CD14-positive monocyte (primary cell): ENCODE results near the gene ZMYND19. TPM values are rescaled to one million over a fixed set of nuclear protein-coding genes. Genes with fewer than 3 reads are reported as not detected.

Source experiments
- DNase-seq, 3 donors: peaks; one replicate each; pipeline ENCODE4 v3.0.0-alpha.2; 2011 to 2022
- H2AFZ ChIP-seq: 2 replicates; pipeline ENCODE4 v1.6.0; 2012; ENCODE audit warnings: mild to moderate bottlenecking, low read depth, low read length, inconsistent platforms; ENCODE audit not compliant: insufficient read depth, poor library complexity, severe bottlenecking
- H3K27ac ChIP-seq, 2 donors: 1 replicate in 1 of 2; 2 replicates in 1 of 2; pipeline ENCODE4 v1.5.1; 2012 to 2013; ENCODE audit warnings: low read length in 2 of 2, control low read depth in 1 of 2, inconsistent platforms in 1 of 2, low read depth in 1 of 2, mild to moderate bottlenecking in 1 of 2
- H3K27me3 ChIP-seq, 2 donors: one replicate each; pipeline versions ENCODE4 v1.6.0 to v1.6.1; 2011 to 2013; ENCODE audit warnings: low read length in 2 of 2; ENCODE audit not compliant: control insufficient read depth in 2 of 2, insufficient read depth in 2 of 2
- H3K36me3 ChIP-seq, 2 donors: replicated peaks in 1 of 2; 1 replicate in 1 of 2; 2 replicates in 1 of 2; pipeline versions ENCODE4 v1.5.1 to v1.6.1; 2012 to 2013; ENCODE audit warnings: low read length in 2 of 2, control low read depth in 1 of 2, inconsistent platforms in 1 of 2, mild to moderate bottlenecking in 1 of 2; ENCODE audit not compliant: insufficient read depth in 2 of 2, control insufficient read depth in 1 of 2
- H3K4me1 ChIP-seq, 2 donors: 1 replicate in 1 of 2; 2 replicates in 1 of 2; pipeline versions ENCODE4 v1.5.1 to v1.6.1; 2012 to 2013; ENCODE audit warnings: low read length in 2 of 2, control low read depth in 1 of 2, inconsistent platforms in 1 of 2, mild to moderate bottlenecking in 1 of 2, moderate library complexity in 1 of 2; ENCODE audit not compliant: insufficient read depth in 2 of 2, control insufficient read depth in 1 of 2
- H3K4me2 ChIP-seq: replicated peaks from 2 replicates; pipeline ENCODE3; 2012; ENCODE audit warnings: low read length, moderate library complexity, mild to moderate bottlenecking; ENCODE audit not compliant: poor library complexity, severe bottlenecking; ENCODE audit errors: extremely low read depth
- H3K4me3 ChIP-seq, 3 experiments: fragments of 200-600 bp in 1 of 3; sonication (generic) in 1 of 3; replicated peaks in 1 of 3; 1 replicate in 2 of 3; 2 replicates in 1 of 3; pipeline ENCODE4 v1.5.1; 2011 to 2013; ENCODE audit warnings: low read length in 3 of 3, mild to moderate bottlenecking in 3 of 3, control low read depth in 2 of 3, low read depth in 2 of 3, inconsistent platforms in 1 of 3, moderate library complexity in 1 of 3
- H3K79me2 ChIP-seq: 2 replicates; pipeline ENCODE4 v1.6.0; 2012; ENCODE audit warnings: mild to moderate bottlenecking, control low read depth, inconsistent platforms, low read length, moderate library complexity; ENCODE audit not compliant: insufficient read depth
- H3K9ac ChIP-seq: 2 replicates; pipeline ENCODE4 v1.6.0; 2017; ENCODE audit warnings: low read length, mild to moderate bottlenecking; ENCODE audit not compliant: insufficient read depth, poor library complexity, severe bottlenecking
- H3K9me3 ChIP-seq, 2 donors: replicated peaks in 1 of 2; 1 replicate in 1 of 2; 2 replicates in 1 of 2; pipeline versions ENCODE4 v1.5.1 to v1.6.1; 2012 to 2013; ENCODE audit warnings: low read length in 2 of 2, control low read depth in 1 of 2; ENCODE audit not compliant: control insufficient read depth in 1 of 2, insufficient read depth in 1 of 2
- H4K20me1 ChIP-seq: 2 replicates; pipeline ENCODE4 v1.6.0; 2012; ENCODE audit warnings: mild to moderate bottlenecking, low read length, control low read depth, moderate library complexity; ENCODE audit not compliant: insufficient read depth
- H3K27ac Mint-ChIP-seq, 7 donors: one replicate each; pipeline ENCODE4 v1.8.0; 2020; ENCODE audit warnings: mild to moderate bottlenecking in 7 of 7, mixed read lengths in 7 of 7, moderate library complexity in 6 of 7, inconsistent platforms in 2 of 7
- H3K27me3 Mint-ChIP-seq, 3 donors: one replicate each; pipeline ENCODE4 v1.8.0; 2021 to 2022; ENCODE audit warnings: low read depth in 3 of 3, mild to moderate bottlenecking in 3 of 3, mixed read lengths in 3 of 3, moderate library complexity in 3 of 3, inconsistent platforms in 1 of 3
- H3K36me3 Mint-ChIP-seq, 2 donors: one replicate each; pipeline ENCODE4 v1.8.0; 2020; ENCODE audit warnings: mixed read lengths in 2 of 2, inconsistent platforms in 1 of 2, mild to moderate bottlenecking in 1 of 2
- H3K4me1 Mint-ChIP-seq: one replicate; pipeline ENCODE4 v1.8.0; 2020; ENCODE audit warnings: mild to moderate bottlenecking, mixed read lengths
- H3K4me3 Mint-ChIP-seq, 2 donors: one replicate each; pipeline ENCODE4 v1.8.0; 2020; ENCODE audit warnings: mild to moderate bottlenecking in 2 of 2, mixed read lengths in 2 of 2, moderate library complexity in 1 of 2
- H3K9me3 Mint-ChIP-seq, 7 donors: one replicate each; pipeline ENCODE4 v1.8.0; 2020 to 2022; ENCODE audit warnings: mixed read lengths in 7 of 7, mild to moderate bottlenecking in 6 of 7, moderate library complexity in 6 of 7, inconsistent platforms in 2 of 7
- CTCF ChIP-seq: fragments of 200-600 bp; IDR thresholded peaks from one replicate; pipeline ENCODE4 v1.8.0; 2022; ENCODE audit warnings: antibody characterized with exemption, mild to moderate bottlenecking
- WGBS: methylation state at CpG from one replicate; pipeline ENCODE4 v1.1.5; 2013; ENCODE audit warnings: missing lambda C conversion rate; ENCODE audit not compliant: insufficient coverage; 5-methylcytosine and 5-hydroxymethylcytosine counted together
- intact Hi-C, 2 donors: fragments of 100-400 bp; cut with micrococcal nuclease; formaldehyde crosslinking; loops; one replicate each; pipeline versions ENCODE4 v1.15.0 to v1.15.1; 2023
- polyA plus RNA-seq, 3 donors: library from polyadenylated mRNA; depleted of rRNA in 1 of 3; unstranded in 2 of 3; stranded (reverse) in 1 of 3; fragments of 300-500 nt in 2 of 3; fragments of >200 nt in 1 of 3; fragmentation: Illumina TruSeq in 2 of 3; gene quantifications; 1 replicate in 2 of 3; 2 replicates in 1 of 3; pipeline ENCODE4 v1.2.3, GENCODE V29; 2012 to 2021

The ZMYND19 gene
- polyA plus RNA-seq, 3 donors = 1.9 to 12.4 (median 4.5) TPM

GRCh38 chr9:137620048-137620405 lies 29.7 kb upstream of the ZMYND19 start:
- H3K9me3 Mint-ChIP-seq = no peaks in the 10 kb centered on the region
- Histone ChIP-seq H3K4me3 (peak overlapping the region; percentile 74 to 96 (median 87)), H3K9me3 (no peaks in the 10 kb centered on the region), H3K4me2 (peak overlapping the region; percentile 92), H3K27me3 (no peaks in the 10 kb centered on the region), H3K9ac (no peak overlapping the region), H3K27ac (peak overlapping the region in 1 of 2 donors; percentile 82), H2AFZ (no peak overlapping the region), H3K36me3 (peaks cover 13 to 26% of the 10 kb centered on the region in 2 donors), H4K20me1 (peaks cover 78% of the 10 kb centered on the region), H3K4me1 (peaks cover 35 to 47% of the 10 kb centered on the region in 2 donors), H3K79me2 (peaks cover 90% of the 10 kb centered on the region)
- no CpG with 5 or more reads among the region's 4 CpGs for WGBS
- no peak for DNase-seq
- peak overlapping the region in 6 of 7 donors; percentile 24 to 95 (median 86) for H3K27ac Mint-ChIP-seq
- no peaks in the 10 kb centered on the region for H3K27me3 Mint-ChIP-seq
- peak overlapping the region; percentile 91 to 95 for H3K4me3 Mint-ChIP-seq
- intact Hi-C loops = no loop called here
- no peak for TF ChIP-seq CTCF
- peaks cover 38% of the 10 kb centered on the region for H3K4me1 Mint-ChIP-seq
- H3K36me3 Mint-ChIP-seq = peaks cover 5 to 31% of the 10 kb centered on the region in 2 donors

- Histone ChIP-seq H3K9ac (peak overlapping the region; percentile 71), H3K4me1 (peaks cover 32 to 41% of the 10 kb centered on the region in 2 donors), H3K27ac (peak overlapping the region; percentile 73 to 82), H3K27me3 (no peaks in the 10 kb centered on the region), H3K9me3 (no peaks in the 10 kb centered on the region), H3K36me3 (peaks cover 19 to 31% of the 10 kb centered on the region in 2 donors), H3K79me2 (peaks cover 90% of the 10 kb centered on the region), H3K4me3 (peak overlapping the region; percentile 74 to 96 (median 87)), H4K20me1 (peaks cover 79% of the 10 kb centered on the region), H3K4me2 (peak overlapping the region; percentile 92), H2AFZ (peak overlapping the region; percentile 72)
- peaks cover 38% of the 10 kb centered on the region for H3K4me1 Mint-ChIP-seq
- no peaks in the 10 kb centered on the region for H3K27me3 Mint-ChIP-seq
- no peak for DNase-seq
- no peaks in the 10 kb centered on the region for H3K9me3 Mint-ChIP-seq
- under 1% methylated on average over 58 of the region's 58 CpGs for WGBS
- peak overlapping the region; percentile 91 to 95 for H3K4me3 Mint-ChIP-seq
- H3K27ac Mint-ChIP-seq = peak overlapping the region; percentile 81 to 95 (median 91)
- H3K36me3 Mint-ChIP-seq = peaks cover 8 to 35% of the 10 kb centered on the region in 2 donors
- intact Hi-C loops = loop anchor here (5.0 kb wide), 1 partner anchor 42 kb away; the partner anchor contains the start of gene DPH7 (in 2 of the 2)
- TF ChIP-seq CTCF = no peak
Measured at GRCh38 chr9:137619240-137620047, 29.1 kb upstream of the ZMYND19 start.
